OCI-LY3 (cell line): ENCODE results near the gene GMCL2.

Experiments used
- CTCF ChIP-seq: fragments of 200-600, 300-600 bp; sonication (generic); IDR thresholded peaks from 2 replicates; pipeline ENCODE4 v1.5.1; 2014; ENCODE audit warnings: antibody characterized with exemption, low read length, low read depth
- EZH2phosphoT487 ChIP-seq: fragments of 200-600 bp; shearing (Covaris generic); IDR thresholded peaks from 2 replicates; pipeline ENCODE4 v1.6.1; 2018; ENCODE audit warnings: antibody characterized with exemption, mixed run types, low read depth

- TF ChIP-seq CTCF (no peak), EZH2phosphoT487 (no peak)
These were observed 45.8 kb upstream of the GMCL2 start for GRCh38 chr5:178232920-178233429.
